ENCODE measurements around the gene ST8SIA5.

ST8SIA5 gene

DNA sequence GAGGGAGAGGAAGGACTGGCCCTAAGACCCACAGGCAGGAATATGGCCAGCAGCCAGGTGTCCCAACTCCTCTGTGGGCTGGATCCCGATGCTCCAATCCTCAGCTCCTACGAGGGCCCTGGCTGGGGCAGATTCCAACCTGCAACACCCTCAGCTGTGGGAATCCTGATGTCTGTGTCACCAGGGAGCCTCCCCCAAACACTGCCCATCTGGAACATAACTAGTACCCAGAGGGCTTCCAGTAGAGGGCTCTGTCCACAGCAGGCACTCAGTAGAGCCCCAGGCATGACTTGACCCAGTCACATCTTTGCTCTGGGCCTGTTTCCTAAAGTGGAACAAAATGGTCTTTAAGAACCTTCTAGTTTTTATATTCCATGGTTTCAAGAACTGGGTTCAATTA, 79.2 kb downstream of the ST8SIA5 start:
- H3K4me2 ChIP-seq (ENCODE audit: low read length) = no peak overlapping the region
- no peaks in the 10 kb centered on the region for H3K79me2 ChIP-seq (ENCODE audit: insufficient read depth, low read length)
- H3K4me1 ChIP-seq (ENCODE audit: insufficient read depth, low read length, severe bottlenecking) = no peaks in the 10 kb centered on the region
- no peaks in the 10 kb centered on the region for H3K9me3 ChIP-seq (ENCODE audit: low read length)
- no peak overlapping the region for H3K4me3 ChIP-seq (ENCODE audit: low read depth, low read length, poor library complexity, severe bottlenecking)
- no peaks in the 10 kb centered on the region for H3K27me3 ChIP-seq (ENCODE audit: insufficient read depth, low read length)
- no peaks in the 10 kb centered on the region for H3K36me3 ChIP-seq (ENCODE audit: insufficient read depth, low read length)
- H3F3A ChIP-seq (ENCODE audit: insufficient read depth, low read length) = no peaks in the 10 kb centered on the region
- no peaks in the 10 kb centered on the region for H3K9me2 ChIP-seq (ENCODE audit: low read depth, low read length)
- TF ChIP-seq, protein P1, sequence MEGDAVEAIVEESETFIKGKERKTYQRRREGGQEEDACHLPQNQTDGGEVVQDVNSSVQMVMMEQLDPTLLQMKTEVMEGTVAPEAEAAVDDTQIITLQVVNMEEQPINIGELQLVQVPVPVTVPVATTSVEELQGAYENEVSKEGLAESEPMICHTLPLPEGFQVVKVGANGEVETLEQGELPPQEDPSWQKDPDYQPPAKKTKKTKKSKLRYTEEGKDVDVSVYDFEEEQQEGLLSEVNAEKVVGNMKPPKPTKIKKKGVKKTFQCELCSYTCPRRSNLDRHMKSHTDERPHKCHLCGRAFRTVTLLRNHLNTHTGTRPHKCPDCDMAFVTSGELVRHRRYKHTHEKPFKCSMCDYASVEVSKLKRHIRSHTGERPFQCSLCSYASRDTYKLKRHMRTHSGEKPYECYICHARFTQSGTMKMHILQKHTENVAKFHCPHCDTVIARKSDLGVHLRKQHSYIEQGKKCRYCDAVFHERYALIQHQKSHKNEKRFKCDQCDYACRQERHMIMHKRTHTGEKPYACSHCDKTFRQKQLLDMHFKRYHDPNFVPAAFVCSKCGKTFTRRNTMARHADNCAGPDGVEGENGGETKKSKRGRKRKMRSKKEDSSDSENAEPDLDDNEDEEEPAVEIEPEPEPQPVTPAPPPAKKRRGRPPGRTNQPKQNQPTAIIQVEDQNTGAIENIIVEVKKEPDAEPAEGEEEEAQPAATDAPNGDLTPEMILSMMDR (IDR thresholded peaks at IDR 0.05; ENCODE audit: low read length) = no peak
- no peak for TF ChIP-seq EZH2 (IDR thresholded peaks at IDR 0.05; ENCODE audit: borderline replicate concordance, low read length)
- H4K20me1 ChIP-seq (ENCODE audit: insufficient read depth, low read length) = no peaks in the 10 kb centered on the region
- H3K9ac ChIP-seq (ENCODE audit: low read length) = no peak overlapping the region
- H3K27ac ChIP-seq (ENCODE audit: low read depth, low read length, poor library complexity, severe bottlenecking) = no peak overlapping the region
- no peak overlapping the region for H2AFZ ChIP-seq (ENCODE audit: low read length)

GRCh38 chr18:46676182-46676835, 80.5 kb downstream of the ST8SIA5 start:
- Histone ChIP-seq H3K4me2 (ENCODE audit: low read length) (no peak overlapping the region), H3K27me3 (ENCODE audit: insufficient read depth, low read length) (no peaks in the 10 kb centered on the region)

GRCh38 chr18:46675112-46675511, 81.7 kb downstream of the ST8SIA5 start:
- TF ChIP-seq EZH2 (IDR thresholded peaks at IDR 0.05; ENCODE audit: borderline replicate concordance, low read length) = no peak
- TF ChIP-seq, protein P1 (IDR thresholded peaks at IDR 0.05; ENCODE audit: low read length) = no peak
- no peaks in the 10 kb centered on the region for H3F3A ChIP-seq (ENCODE audit: insufficient read depth, low read length)
- H3K4me2 ChIP-seq (ENCODE audit: low read length) = no peak overlapping the region
- no peaks in the 10 kb centered on the region for H3K9me3 ChIP-seq (ENCODE audit: low read length)
- H3K79me2 ChIP-seq (ENCODE audit: insufficient read depth, low read length) = no peaks in the 10 kb centered on the region
- no peak overlapping the region for H3K27ac ChIP-seq (ENCODE audit: low read depth, low read length, poor library complexity, severe bottlenecking)
- no peak overlapping the region for H3K4me3 ChIP-seq (ENCODE audit: low read depth, low read length, poor library complexity, severe bottlenecking)
- no peaks in the 10 kb centered on the region for H3K27me3 ChIP-seq (ENCODE audit: insufficient read depth, low read length)
- no peaks in the 10 kb centered on the region for H3K36me3 ChIP-seq (ENCODE audit: insufficient read depth, low read length)
- no peaks in the 10 kb centered on the region for H3K9me2 ChIP-seq (ENCODE audit: low read depth, low read length)
- H3K9ac ChIP-seq (ENCODE audit: low read length) = no peak overlapping the region
- no peaks in the 10 kb centered on the region for H4K20me1 ChIP-seq (ENCODE audit: insufficient read depth, low read length)
- H2AFZ ChIP-seq (ENCODE audit: low read length) = no peak overlapping the region
- no peaks in the 10 kb centered on the region for H3K4me1 ChIP-seq (ENCODE audit: insufficient read depth, low read length, severe bottlenecking)

More at GRCh38 chr18:46676182-46676835, 80.5 kb downstream of the ST8SIA5 start:
- no peak overlapping the region for H3K27ac ChIP-seq (ENCODE audit: low read depth, low read length, poor library complexity, severe bottlenecking)
- H3K9me2 ChIP-seq (ENCODE audit: low read depth, low read length) = no peaks in the 10 kb centered on the region
- H3K79me2 ChIP-seq (ENCODE audit: insufficient read depth, low read length) = no peaks in the 10 kb centered on the region
- H3K9me3 ChIP-seq (ENCODE audit: low read length) = no peaks in the 10 kb centered on the region
- no peak overlapping the region for H2AFZ ChIP-seq (ENCODE audit: low read length)
- no peak overlapping the region for H3K4me3 ChIP-seq (ENCODE audit: low read depth, low read length, poor library complexity, severe bottlenecking)
- no peak for TF ChIP-seq EZH2 (IDR thresholded peaks at IDR 0.05; ENCODE audit: borderline replicate concordance, low read length)
- TF ChIP-seq, protein P1 (IDR thresholded peaks at IDR 0.05; ENCODE audit: low read length) = no peak
- no peaks in the 10 kb centered on the region for H3K36me3 ChIP-seq (ENCODE audit: insufficient read depth, low read length)
- no peaks in the 10 kb centered on the region for H3K4me1 ChIP-seq (ENCODE audit: insufficient read depth, low read length, severe bottlenecking)
- no peaks in the 10 kb centered on the region for H3F3A ChIP-seq (ENCODE audit: insufficient read depth, low read length)
- no peaks in the 10 kb centered on the region for H4K20me1 ChIP-seq (ENCODE audit: insufficient read depth, low read length)
- H3K9ac ChIP-seq (ENCODE audit: low read length) = no peak overlapping the region

Measured in OCI-LY1 (cell line).